H1 (cell line): ENCODE measurements around the gene EIF3B. TPM values are rescaled to one million over a fixed set of nuclear protein-coding genes. Genes with fewer than 3 reads are reported as not detected.
A peak's percentile ranks its signal among the peaks of the same experiment; 100 is the strongest.

ENCODE experiments used
- CTCF ChIA-PET: fragments of 300-600 bp; sonication (Branson Sonifier 250); formaldehyde crosslinking; loops from one replicate; lab custom pipeline; 2021; ENCODE audit not compliant: partially characterized antibody; lab: Charles Lee
- POLR2A ChIA-PET: fragments of 300-600 bp; sonication (Branson Sonifier 250); formaldehyde crosslinking; loops from one replicate; lab custom pipeline; 2021; ENCODE audit warnings: inconsistent platforms; ENCODE audit not compliant: partially characterized antibody; lab: Charles Lee
- DNase-seq, 2 experiments: peaks; one replicate each; pipeline versions ENCODE4 v3.0.0 to v3.0.0-alpha.2; 2010 to 2022; ENCODE audit warnings: low spot score in 2 of 2, low read depth in 1 of 2, mixed read lengths in 1 of 2
- FAIRE-seq: peaks from 2 replicates; lab custom pipeline; 2011; peaks lifted over from hg19 to GRCh38; lab: Jason Lieb, UNC
- H2AFZ ChIP-seq: 2 replicates; pipeline ENCODE4 v1.8.1; 2012; ENCODE audit warnings: low read length, inconsistent platforms
- H2AK5ac ChIP-seq: 2 replicates; pipeline ENCODE4 v1.6.1; 2013; ENCODE audit warnings: low read depth, low read length
- H2BK120ac ChIP-seq: replicated peaks from 2 replicates; pipeline ENCODE3; 2013; ENCODE audit warnings: low read depth, low read length, inconsistent platforms
- H2BK12ac ChIP-seq: 2 replicates; pipeline ENCODE4 v1.6.1; 2013; ENCODE audit warnings: low read depth, low read length
- H2BK15ac ChIP-seq: 2 replicates; pipeline ENCODE4 v1.6.1; 2013; ENCODE audit warnings: low read length
- H2BK20ac ChIP-seq: 2 replicates; pipeline ENCODE4 v1.6.1; 2013; ENCODE audit warnings: low read length
- H2BK5ac ChIP-seq: 2 replicates; pipeline ENCODE4 v1.6.1; 2013; ENCODE audit warnings: low read depth, low read length
- H3K14ac ChIP-seq: 2 replicates; pipeline ENCODE4 v1.6.1; 2013; ENCODE audit warnings: inconsistent platforms; ENCODE audit not compliant: insufficient read length
- H3K18ac ChIP-seq: 2 replicates; pipeline ENCODE4 v1.6.1; 2013; ENCODE audit warnings: low read length; ENCODE audit errors: extremely low read depth
- H3K23ac ChIP-seq: 2 replicates; pipeline ENCODE4 v1.6.1; 2013; ENCODE audit warnings: inconsistent platforms; ENCODE audit not compliant: insufficient read length
- H3K23me2 ChIP-seq: 2 replicates; pipeline ENCODE4 v1.6.1; 2013; ENCODE audit warnings: low read depth, low read length
- H3K27ac ChIP-seq: 2 replicates; pipeline ENCODE4 v1.6.1; 2011; ENCODE audit warnings: low read depth, low read length, inconsistent platforms
- H3K27me3 ChIP-seq, 4 experiments: replicated peaks in 1 of 4; 1 replicate in 1 of 4; 2 replicates in 3 of 4; pipeline versions ENCODE4 v1.6.1 to v1.8.1; 2011 to 2013; ENCODE audit warnings: low read length in 3 of 4, mild to moderate bottlenecking in 3 of 4, inconsistent platforms in 2 of 4, mixed read lengths in 2 of 4, moderate library complexity in 1 of 4; ENCODE audit not compliant: control insufficient read depth in 3 of 4, insufficient read depth in 3 of 4; ENCODE audit errors: extremely low read depth in 1 of 4
- H3K36me3 ChIP-seq, 4 experiments: 2 replicates each; pipeline versions ENCODE4 v1.6.1 to v1.8.1; 2011 to 2013; ENCODE audit warnings: mild to moderate bottlenecking in 4 of 4, low read length in 3 of 4, moderate library complexity in 2 of 4, control low read depth in 1 of 4, inconsistent platforms in 1 of 4; ENCODE audit not compliant: insufficient read depth in 4 of 4, control insufficient read depth in 2 of 4
- H3K4ac ChIP-seq: replicated peaks from 2 replicates; pipeline ENCODE3; 2013; ENCODE audit warnings: low read length, low read depth, mixed read lengths, inconsistent platforms; ENCODE audit not compliant: insufficient read length
- H3K4me1 ChIP-seq, 4 experiments: replicated peaks in 1 of 4; 1 replicate in 1 of 4; 2 replicates in 3 of 4; pipeline versions ENCODE4 v1.6.1 to v1.8.1; 2011 to 2013; ENCODE audit warnings: low read length in 3 of 4, inconsistent platforms in 2 of 4, mixed read lengths in 1 of 4; ENCODE audit not compliant: insufficient read depth in 4 of 4, control insufficient read depth in 3 of 4
- H3K4me2 ChIP-seq, 2 experiments: 2 replicates each; pipeline versions ENCODE4 v1.6.1 to v1.8.1; 2011 to 2013; ENCODE audit warnings: low read depth in 2 of 2, low read length in 2 of 2, control low read depth in 1 of 2, inconsistent platforms in 1 of 2, mild to moderate bottlenecking in 1 of 2; ENCODE audit not compliant: insufficient read depth in 1 of 2
- H3K4me3 ChIP-seq, 4 experiments: fragments of 200-600, 300-600 bp in 1 of 4; sonication (generic), shearing (Covaris generic), sonication (Bioruptor Twin) in 1 of 4; 2 replicates each; pipeline versions ENCODE4 v1.5.1 to v1.8.1; 2011 to 2016; ENCODE audit warnings: low read length in 4 of 4, low read depth in 3 of 4, control low read depth in 2 of 4, inconsistent platforms in 2 of 4, mild to moderate bottlenecking in 2 of 4, mixed read lengths in 1 of 4, moderate library complexity in 1 of 4; ENCODE audit not compliant: insufficient read depth in 2 of 4; ENCODE audit errors: extremely low read depth in 1 of 4
- H3K56ac ChIP-seq: replicated peaks from 2 replicates; pipeline ENCODE3; 2013; ENCODE audit warnings: low read depth, mild to moderate bottlenecking, mixed read lengths, low read length, inconsistent platforms; ENCODE audit not compliant: insufficient read length
- H3K79me1 ChIP-seq: 2 replicates; pipeline ENCODE4 v1.6.1; 2013; ENCODE audit warnings: low read depth, low read length, control low read depth
- H3K79me2 ChIP-seq, 2 experiments: 2 replicates each; pipeline versions ENCODE4 v1.6.1 to v1.8.1; 2012 to 2013; ENCODE audit warnings: low read length in 2 of 2, mild to moderate bottlenecking in 2 of 2, inconsistent platforms in 1 of 2; ENCODE audit not compliant: insufficient read depth in 2 of 2, control insufficient read depth in 1 of 2
- H3K9ac ChIP-seq, 4 experiments: replicated peaks in 1 of 4; 1 replicate in 1 of 4; 2 replicates in 3 of 4; pipeline versions ENCODE4 v1.6.1 to v1.8.1; 2011 to 2013; ENCODE audit warnings: low read depth in 3 of 4, low read length in 3 of 4, control low read depth in 2 of 4, mild to moderate bottlenecking in 2 of 4, moderate library complexity in 2 of 4, inconsistent platforms in 1 of 4; ENCODE audit errors: extremely low read depth in 1 of 4
- H3K9me3 ChIP-seq, 2 experiments: 2 replicates each; pipeline versions ENCODE4 v1.6.1 to v1.8.1; 2012 to 2013; ENCODE audit warnings: mild to moderate bottlenecking in 2 of 2, moderate library complexity in 2 of 2, control low read depth in 1 of 2, inconsistent platforms in 1 of 2, low read depth in 1 of 2, low read length in 1 of 2, mixed read lengths in 1 of 2; ENCODE audit not compliant: insufficient read depth in 2 of 2
- H4K20me1 ChIP-seq, 2 experiments: replicated peaks in 1 of 2; 2 replicates each; pipeline versions ENCODE3 to v1.8.1; 2011 to 2013; ENCODE audit warnings: inconsistent platforms in 2 of 2, low read length in 2 of 2, mild to moderate bottlenecking in 1 of 2; ENCODE audit not compliant: insufficient read depth in 2 of 2, control insufficient read depth in 1 of 2
- H4K5ac ChIP-seq: 2 replicates; pipeline ENCODE4 v1.6.1; 2013; ENCODE audit warnings: low read length, low read depth, mixed read lengths, inconsistent platforms; ENCODE audit not compliant: insufficient read length
- H4K8ac ChIP-seq: 2 replicates; pipeline ENCODE4 v1.8.0; 2013; ENCODE audit warnings: mild to moderate bottlenecking, moderate library complexity, low read length, inconsistent platforms; ENCODE audit not compliant: insufficient read depth; ENCODE audit errors: extremely low read depth
- H4K91ac ChIP-seq: replicated peaks from 2 replicates; pipeline ENCODE3; 2013; ENCODE audit warnings: low read length, mixed read lengths, inconsistent platforms; ENCODE audit not compliant: insufficient read length
- EGR1 ChIP-seq: IDR thresholded peaks from 2 replicates; pipeline ENCODE4 v1.6.1; 2011; ENCODE audit warnings: low read depth, low read length, borderline replicate concordance
- WGBS, 2 experiments: shearing (Covaris generic) in 1 of 2; methylation state at CpG; one replicate each; pipeline versions ENCODE4 v1.1.6 to v1.1.7; 2013 to 2015; ENCODE audit warnings: low lambda C conversion rate in 2 of 2, mixed read lengths in 2 of 2, inconsistent platforms in 1 of 2, low coverage in 1 of 2, missing lambda C conversion rate in 1 of 2; ENCODE audit not compliant: insufficient replicate concordance in 2 of 2, insufficient coverage in 1 of 2, insufficient read length in 1 of 2; ENCODE audit errors: extremely low coverage in 1 of 2, missing lambda C conversion rate in 1 of 2; 5-methylcytosine and 5-hydroxymethylcytosine counted together
- polyA plus RNA-seq, 7 experiments: library from polyadenylated mRNA; depleted of rRNA in 3 of 7; stranded (reverse) in 5 of 7; unstranded in 2 of 7; fragments of >200 nt in 5 of 7; fragments of 200-250 nt in 2 of 7; gene quantifications; 1 replicate in 5 of 7; 2 replicates in 1 of 7; 4 replicates in 1 of 7; pipeline versions ENCODE4 v1.2.1 to v1.2.3, GENCODE V29; 2011 to 2013; ENCODE audit warnings: missing spikeins in 2 of 7, mixed read lengths in 2 of 7
- total RNA-seq: library from RNA; stranded (reverse); fragmentation: NEBNext Ultra II Directional; extraction: Animal tissue kit (Norgen Biotek cat#: 25700); gene quantifications from 2 replicates; pipeline ENCODE4 v1.2.1, GENCODE V29; 2021

EIF3B gene
- total and polyA plus RNA-seq, 2 of the 8 experiments (the other 6 are each of a cell fraction or from before 2014, with no cell fraction given): 167 to 316 TPM

- no peak overlapping the region for H3K56ac ChIP-seq
- H3K79me2 ChIP-seq: peaks cover 0 to 14% of the 10 kb centered on the region in 2 experiments; a peak in 2 of 4 replicates
- peaks cover 8% of the 10 kb centered on the region; the same call in 1 of the 2 replicates for H3K79me1 ChIP-seq
- no peak overlapping the region for H3K4ac ChIP-seq
- no peak overlapping the region; the same call in 1 of the 2 replicates for H3K18ac ChIP-seq
- no peak overlapping the region for H4K5ac ChIP-seq
- no peak overlapping the region for H4K8ac ChIP-seq
- H2AK5ac ChIP-seq: peak overlapping the region; percentile 39; the same call in 1 of the 2 replicates
- no peaks in the 10 kb centered on the region for H3K27me3 ChIP-seq
- no peak overlapping the region for H3K4me3 ChIP-seq
- no peaks in the 10 kb centered on the region for H3K36me3 ChIP-seq
- no peak for FAIRE-seq
- peak overlapping the region; percentile 27; the same call in 1 of the 2 replicates for H2BK12ac ChIP-seq
- no peak overlapping the region for H3K9ac ChIP-seq
- H2BK120ac ChIP-seq: no peak overlapping the region
- peaks cover 0 to 2% (median 0%) of the 10 kb centered on the region in 4 experiments; a peak in 1 of 7 replicates for H3K4me1 ChIP-seq
- no peak overlapping the region for H2AFZ ChIP-seq
- no peak overlapping the region for H2BK15ac ChIP-seq
- no peaks in the 10 kb centered on the region for H4K20me1 ChIP-seq
- H3K4me2 ChIP-seq: no peak overlapping the region
- H2BK5ac ChIP-seq: no peak overlapping the region
- no peaks in the 10 kb centered on the region for H3K9me3 ChIP-seq
- no peak for TF ChIP-seq EGR1
- TF ChIP-seq, all 59 proteins: peak for 0
- no peak overlapping the region for H4K91ac ChIP-seq
- ChIA-PET POLR2A (interaction anchor here (2.3 to 2.4 kb wide), 2 partner anchors 16 to 37 kb away, joined by 10 to 12 read pairs; partner anchors contain the start of gene EIF3B), CTCF (interaction anchor here (0.6 kb wide), 1 partner anchor 37 kb away, joined by 3 read pairs; no protein-coding TSS in a partner anchor)
- peaks cover 6% of the 10 kb centered on the region; the same call in 1 of the 2 replicates for H3K23me2 ChIP-seq
- DNase-seq: no peak
- H3K23ac ChIP-seq: no peak overlapping the region
- no peak overlapping the region for H3K14ac ChIP-seq
- 95% methylated on average over 1 of the region's 1 CpG; no CpG with 5 or more reads in 1 of the 2 experiments for WGBS, 2 experiments
- H3K27ac ChIP-seq: no peak overlapping the region
- peak overlapping the region; percentile 34; the same call in 1 of the 2 replicates for H2BK20ac ChIP-seq
These were observed 38.0 kb upstream of the EIF3B start for GRCh38 chr7:2316578-2316977.
